Mesenchymal stem cell (in vitro differentiated cells and primary cell): ENCODE measurements around the gene TENM4.
"Not testable (repeated sequence)": the region's sequence is repeated elsewhere in the genome, so short reads cannot be mapped to it uniquely, and the experiment has no call there.

Experiments used
- DNase-seq: peaks from one replicate; pipeline ENCODE4 v3.0.0-alpha.2; 2013
- H2AFZ ChIP-seq: one replicate; pipeline ENCODE4 v1.6.1; 2013; ENCODE audit warnings: low read depth, mild to moderate bottlenecking, control low read depth, inconsistent platforms, low read length, moderate library complexity
- H2AK5ac ChIP-seq: 2 replicates; pipeline ENCODE4 v1.6.1; 2013; ENCODE audit warnings: low read length, moderate library complexity, mild to moderate bottlenecking, inconsistent platforms; ENCODE audit not compliant: severe bottlenecking
- H2BK120ac ChIP-seq: one replicate; pipeline ENCODE4 v1.6.1; 2013; ENCODE audit warnings: low read depth, mild to moderate bottlenecking, inconsistent platforms, low read length, moderate library complexity
- H2BK12ac ChIP-seq, 2 experiments: one replicate each; pipeline ENCODE4 v1.6.1; 2013; ENCODE audit warnings: inconsistent platforms in 2 of 2, low read length in 2 of 2, mild to moderate bottlenecking in 2 of 2, moderate library complexity in 2 of 2, control low read depth in 1 of 2
- H2BK15ac ChIP-seq: one replicate; pipeline ENCODE4 v1.6.1; 2013; ENCODE audit warnings: mild to moderate bottlenecking, low read depth, inconsistent platforms; ENCODE audit not compliant: poor library complexity, severe bottlenecking
- H2BK5ac ChIP-seq: 2 replicates; pipeline ENCODE4 v1.6.1; 2013; ENCODE audit warnings: low read depth, mild to moderate bottlenecking, low read length, control low read depth, inconsistent platforms; ENCODE audit not compliant: poor library complexity, severe bottlenecking
- H3K14ac ChIP-seq, 2 experiments: one replicate each; pipeline ENCODE4 v1.6.1; 2013; ENCODE audit warnings: inconsistent platforms in 2 of 2, low read length in 2 of 2, control low read depth in 1 of 2, mild to moderate bottlenecking in 1 of 2, moderate library complexity in 1 of 2
- H3K18ac ChIP-seq, 2 experiments: one replicate each; pipeline ENCODE4 v1.6.1; 2013; ENCODE audit warnings: inconsistent platforms in 2 of 2, low read length in 2 of 2, control low read depth in 1 of 2, low read depth in 1 of 2, mild to moderate bottlenecking in 1 of 2
- H3K23ac ChIP-seq, 2 experiments: one replicate each; pipeline ENCODE4 v1.6.1; 2013; ENCODE audit warnings: inconsistent platforms in 2 of 2, low read length in 2 of 2, mild to moderate bottlenecking in 2 of 2, moderate library complexity in 2 of 2, control low read depth in 1 of 2
- H3K27ac ChIP-seq: 2 replicates; pipeline ENCODE4 v1.5.1; 2013; ENCODE audit warnings: mild to moderate bottlenecking, moderate library complexity, low read length, control low read depth, inconsistent platforms; ENCODE audit not compliant: poor library complexity, severe bottlenecking
- H3K27me3 ChIP-seq, 2 experiments: 2 replicates each; pipeline versions ENCODE4 v1.6.1 to v1.7.0; 2013; ENCODE audit warnings: low read length in 2 of 2, mild to moderate bottlenecking in 2 of 2, moderate library complexity in 2 of 2, control low read depth in 1 of 2, inconsistent platforms in 1 of 2; ENCODE audit not compliant: control insufficient read depth in 1 of 2, insufficient read depth in 1 of 2
- H3K36me3 ChIP-seq, 2 experiments: 2 replicates each; pipeline versions ENCODE4 v1.6.1 to v1.7.0; 2013; ENCODE audit warnings: low read length in 2 of 2, control low read depth in 1 of 2, inconsistent platforms in 1 of 2, low read depth in 1 of 2, mild to moderate bottlenecking in 1 of 2; ENCODE audit not compliant: insufficient read depth in 2 of 2, control insufficient read depth in 1 of 2
- H3K4ac ChIP-seq, 2 experiments: one replicate each; pipeline ENCODE4 v1.6.1; 2013; ENCODE audit warnings: inconsistent platforms in 2 of 2, low read length in 2 of 2, mild to moderate bottlenecking in 2 of 2, moderate library complexity in 2 of 2, control low read depth in 1 of 2, low read depth in 1 of 2
- H3K4me1 ChIP-seq: 2 replicates; pipeline ENCODE4 v1.6.1; 2013; ENCODE audit warnings: low read depth, low read length, control low read depth; ENCODE audit not compliant: control insufficient read depth, insufficient read depth
- H3K4me2 ChIP-seq: 2 replicates; pipeline ENCODE4 v1.6.1; 2013; ENCODE audit warnings: low read length, mild to moderate bottlenecking, inconsistent platforms; ENCODE audit not compliant: poor library complexity, severe bottlenecking
- H3K4me3 ChIP-seq, 2 experiments: 2 replicates each; pipeline versions ENCODE4 v1.5.1 to v1.7.0; 2013; ENCODE audit warnings: low read length in 2 of 2, mild to moderate bottlenecking in 2 of 2, control low read depth in 1 of 2, low read depth in 1 of 2; ENCODE audit not compliant: insufficient read depth in 1 of 2
- H3K79me1 ChIP-seq: replicated peaks from 2 replicates; pipeline ENCODE4 v1.6.1; 2013; ENCODE audit warnings: mild to moderate bottlenecking, control low read depth, low read length, inconsistent platforms; ENCODE audit not compliant: poor library complexity, severe bottlenecking
- H3K9ac ChIP-seq: 2 replicates; pipeline ENCODE4 v1.7.0; 2013; ENCODE audit warnings: mild to moderate bottlenecking, low read length, moderate library complexity
- H3K9me3 ChIP-seq: 2 replicates; pipeline ENCODE4 v1.7.0; 2013; ENCODE audit warnings: mild to moderate bottlenecking, low read length; ENCODE audit not compliant: control insufficient read depth
- H4K8ac ChIP-seq: one replicate; pipeline ENCODE4 v1.6.1; 2013; ENCODE audit warnings: inconsistent platforms, mild to moderate bottlenecking, low read length, moderate library complexity
- H4K91ac ChIP-seq: one replicate; pipeline ENCODE4 v1.6.1; 2013; ENCODE audit warnings: mild to moderate bottlenecking, low read length, inconsistent platforms
- WGBS: methylation state at CpG from one replicate; pipeline ENCODE4 v1.1.7; 2013; ENCODE audit warnings: mixed read lengths; 5-methylcytosine and 5-hydroxymethylcytosine counted together

The TENM4 gene

GRCh38 chr11:79222163-79222562 lies 218.7 kb downstream of the TENM4 start:
- not testable (repeated sequence) for H2BK15ac ChIP-seq, H2BK5ac ChIP-seq, H4K91ac ChIP-seq, H3K23ac ChIP-seq, H3K9me3 ChIP-seq, H3K9ac ChIP-seq, H3K27ac ChIP-seq, H3K4me3 ChIP-seq, H2BK120ac ChIP-seq, H3K27me3 ChIP-seq, DNase-seq, H3K4me2 ChIP-seq, H3K18ac ChIP-seq, H3K79me1 ChIP-seq, H2AFZ ChIP-seq, H4K8ac ChIP-seq, H3K36me3 ChIP-seq, H2AK5ac ChIP-seq, H3K14ac ChIP-seq, H2BK12ac ChIP-seq, H3K4me1 ChIP-seq, H3K4ac ChIP-seq
- 82% methylated on average over 2 of the region's 5 CpGs for WGBS

- Histone ChIP-seq H3K23ac (no peak overlapping the region), H4K91ac (no peak overlapping the region), H3K4ac (no peak overlapping the region), H3K4me1 (no peaks in the 10 kb centered on the region), H2AFZ (no peak overlapping the region), H3K9ac (no peak overlapping the region), H4K8ac (no peak overlapping the region), H3K79me1 (no peaks in the 10 kb centered on the region), H3K9me3 (no peaks in the 10 kb centered on the region), H2BK5ac (no peak overlapping the region), H3K14ac (no peak overlapping the region), H3K27ac (no peak overlapping the region), H3K18ac (no peak overlapping the region), H3K4me2 (no peak overlapping the region), H3K4me3 (no peak overlapping the region), H3K36me3 (no peaks in the 10 kb centered on the region), H2BK15ac (no peak overlapping the region), H2BK12ac (no peak overlapping the region), H2AK5ac (no peak overlapping the region), H2BK120ac (no peak overlapping the region), H3K27me3 (peaks cover 0 to 6% of the 10 kb centered on the region in 2 experiments)
- 84% methylated on average over 10 of the region's 10 CpGs for WGBS
- no peak for DNase-seq
Measured at GRCh38 chr11:79221444-79222130, 219.2 kb downstream of the TENM4 start.

GRCh38 chr11:79220171-79220570 lies 220.7 kb downstream of the TENM4 start:
- Histone ChIP-seq H2BK120ac (no peak overlapping the region), H3K14ac (no peak overlapping the region), H3K79me1 (no peaks in the 10 kb centered on the region), H3K4me3 (no peak overlapping the region), H2BK15ac (no peak overlapping the region), H3K4me1 (peaks cover 2% of the 10 kb centered on the region), H3K36me3 (no peaks in the 10 kb centered on the region), H3K9ac (no peak overlapping the region), H2AK5ac (no peak overlapping the region), H4K8ac (no peak overlapping the region), H4K91ac (no peak overlapping the region), H3K27me3 (peaks cover 0 to 6% of the 10 kb centered on the region in 2 experiments), H3K4ac (no peak overlapping the region), H2AFZ (no peak overlapping the region), H2BK12ac (no peak overlapping the region), H3K23ac (no peak overlapping the region), H3K4me2 (no peak overlapping the region), H3K18ac (no peak overlapping the region), H3K9me3 (no peaks in the 10 kb centered on the region), H3K27ac (no peak overlapping the region), H2BK5ac (no peak overlapping the region)
- DNase-seq = no peak
- WGBS = no CpG with 5 or more reads among the region's 3 CpGs

- Histone ChIP-seq H3K4me3 (no peak overlapping the region), H3K9ac (no peak overlapping the region), H4K8ac (no peak overlapping the region), H3K4ac (no peak overlapping the region), H3K27me3 (peaks cover 0 to 6% of the 10 kb centered on the region in 2 experiments), H3K18ac (no peak overlapping the region), H3K9me3 (no peaks in the 10 kb centered on the region), H3K79me1 (no peaks in the 10 kb centered on the region), H3K4me2 (no peak overlapping the region), H3K27ac (no peak overlapping the region), H3K36me3 (peaks cover 0 to 6% of the 10 kb centered on the region in 2 experiments), H2AK5ac (no peak overlapping the region), H3K14ac (no peak overlapping the region), H2AFZ (no peak overlapping the region), H3K4me1 (peaks cover 2% of the 10 kb centered on the region), H2BK120ac (no peak overlapping the region), H2BK12ac (no peak overlapping the region), H2BK5ac (no peak overlapping the region), H2BK15ac (no peak overlapping the region), H3K23ac (no peak overlapping the region), H4K91ac (no peak overlapping the region)
- DNase-seq = no peak
- 82% methylated on average over 6 of the region's 6 CpGs for WGBS
Measured at GRCh38 chr11:79219186-79220045, 221.4 kb downstream of the TENM4 start.
